Spleen (tissue), 7 donors: Measurements from ENCODE around the gene BBC3.

Experiments used
- CTCF ChIP-seq, 11 experiments: fragments of 200-600 bp in 7 of 11; fragments of 450-650 bp in 4 of 11; sonication (generic) in 4 of 11; IDR thresholded peaks in 8 of 11; conservative IDR thresholded peaks in 3 of 11; 1 replicate in 7 of 11; 2 replicates in 4 of 11; pipeline versions ENCODE4 v1.4.0 to v1.8.0; 2016 to 2021; ENCODE audit warnings: antibody characterized with exemption in 11 of 11, inconsistent platforms in 4 of 11, mild to moderate bottlenecking in 1 of 11
- POLR2A ChIP-seq, 3 donors: fragments of 450-650 bp; IDR thresholded peaks; one replicate each; pipeline ENCODE4 v1.5.1; 2017; ENCODE audit warnings: antibody characterized with exemption in 3 of 3, mild to moderate bottlenecking in 1 of 3
- donor health status: DM: no; HTN: no; CAD: no; lungs with moderate emphysema.
- donor health status: DM: no; HTN: no; CAD: no.
- donor health status: DM: no; HTN: no; CAD: no.

GRCh38 chr19:47200530-47200929 is 30.5 kb downstream of the BBC3 start:
- TF ChIP-seq CTCF (IDR thresholded peaks at IDR 0.05 in 8 of 11, conservative IDR thresholded peaks at IDR 0.05 in 3 of 11), result no peak
- no peak for TF ChIP-seq POLR2A (IDR thresholded peaks at IDR 0.05)
